Kidney epithelial cell (primary cell): ENCODE measurements around the gene OGT. TPM values are rescaled to one million over a fixed set of nuclear protein-coding genes. Genes with fewer than 3 reads are reported as not detected.

Experiments
- DNase-seq: peaks from one replicate; pipeline ENCODE4 v3.0.0-alpha.2; 2010; ENCODE audit warnings: low read depth
- H3K27me3 ChIP-seq: 2 replicates; pipeline ENCODE4 v1.6.0; 2011; ENCODE audit warnings: low read length; ENCODE audit not compliant: control insufficient read depth, insufficient read depth
- H3K36me3 ChIP-seq: 2 replicates; pipeline ENCODE4 v1.5.1; 2011; ENCODE audit warnings: low read length; ENCODE audit not compliant: control insufficient read depth, insufficient read depth
- H3K4me3 ChIP-seq: 2 replicates; pipeline ENCODE4 v1.5.1; 2011; ENCODE audit warnings: low read depth, mild to moderate bottlenecking, control low read depth, low read length
- total RNA-seq: library from RNA; depleted of rRNA; stranded (reverse); fragments of >200 nt; gene quantifications from 2 replicates; pipeline ENCODE4 v1.2.3, GENCODE V29; 2015
- TF ChIP-seq, protein P1 (sequence below): IDR thresholded peaks from 2 replicates; pipeline ENCODE4 v1.5.1; 2011; ENCODE audit warnings: mild to moderate bottlenecking, moderate library complexity, low read length, control low read depth, inconsistent platforms; ENCODE audit not compliant: insufficient read depth, poor library complexity, severe bottlenecking

The OGT gene
- total RNA-seq, 1 donor from 2014 or later = 71.7 TPM

- no peaks in the 10 kb centered on the region for H3K36me3 ChIP-seq
- TF ChIP-seq, protein P1, sequence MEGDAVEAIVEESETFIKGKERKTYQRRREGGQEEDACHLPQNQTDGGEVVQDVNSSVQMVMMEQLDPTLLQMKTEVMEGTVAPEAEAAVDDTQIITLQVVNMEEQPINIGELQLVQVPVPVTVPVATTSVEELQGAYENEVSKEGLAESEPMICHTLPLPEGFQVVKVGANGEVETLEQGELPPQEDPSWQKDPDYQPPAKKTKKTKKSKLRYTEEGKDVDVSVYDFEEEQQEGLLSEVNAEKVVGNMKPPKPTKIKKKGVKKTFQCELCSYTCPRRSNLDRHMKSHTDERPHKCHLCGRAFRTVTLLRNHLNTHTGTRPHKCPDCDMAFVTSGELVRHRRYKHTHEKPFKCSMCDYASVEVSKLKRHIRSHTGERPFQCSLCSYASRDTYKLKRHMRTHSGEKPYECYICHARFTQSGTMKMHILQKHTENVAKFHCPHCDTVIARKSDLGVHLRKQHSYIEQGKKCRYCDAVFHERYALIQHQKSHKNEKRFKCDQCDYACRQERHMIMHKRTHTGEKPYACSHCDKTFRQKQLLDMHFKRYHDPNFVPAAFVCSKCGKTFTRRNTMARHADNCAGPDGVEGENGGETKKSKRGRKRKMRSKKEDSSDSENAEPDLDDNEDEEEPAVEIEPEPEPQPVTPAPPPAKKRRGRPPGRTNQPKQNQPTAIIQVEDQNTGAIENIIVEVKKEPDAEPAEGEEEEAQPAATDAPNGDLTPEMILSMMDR = no peak
- no peak for DNase-seq
- H3K27me3 ChIP-seq = no peaks in the 10 kb centered on the region
- H3K4me3 ChIP-seq = no peak within 1 kb of the TSS
Measured at GRCh38 chrX:71618303-71618721, 85.4 kb downstream of the OGT start, which contains the start of gene CXCR3. Gene CXCR3, minus strand, starts transcription at chrX:71618511. Its CDS starts 62 bp downstream, at chrX:71618449.

- TF ChIP-seq, protein P1 = no peak
- Histone ChIP-seq H3K36me3 (no peaks in the 10 kb centered on the region), H3K4me3 (no peak overlapping the region), H3K27me3 (no peaks in the 10 kb centered on the region)
- DNase-seq = no peak
Measured at GRCh38 chrX:71618787-71619186, 85.9 kb downstream of the OGT start.

DNA sequence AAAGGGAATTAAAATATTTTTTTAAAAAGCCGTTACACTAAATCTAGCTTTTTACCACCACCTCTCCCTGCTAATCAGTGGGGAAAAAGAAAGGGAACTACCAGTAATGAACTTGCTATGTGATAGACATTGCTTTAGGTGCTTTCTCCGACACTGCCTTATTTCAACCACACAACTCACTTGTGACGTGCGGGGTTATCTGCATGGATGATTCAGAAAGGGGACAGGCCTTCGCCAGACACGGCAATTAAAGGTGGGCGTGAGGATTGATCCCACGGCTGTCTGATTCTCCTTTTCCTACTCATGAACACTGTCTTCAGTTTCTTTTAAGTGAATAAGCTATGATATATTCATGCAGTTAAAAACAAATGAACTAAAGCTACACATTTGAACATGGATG is 86.3 kb downstream of the OGT start:
- TF ChIP-seq, protein P1 = no peak
- Histone ChIP-seq H3K4me3 (no peak overlapping the region), H3K36me3 (no peaks in the 10 kb centered on the region), H3K27me3 (no peaks in the 10 kb centered on the region)
- no peak for DNase-seq

- TF ChIP-seq, protein P1 = no peak
Measured at GRCh38 chrX:71619986-71620385, 87.1 kb downstream of the OGT start.

GRCh38 chrX:71621603-71622002 is 88.7 kb downstream of the OGT start:
- Histone ChIP-seq H3K27me3 (no peaks in the 10 kb centered on the region), H3K4me3 (no peak overlapping the region), H3K36me3 (no peaks in the 10 kb centered on the region)
- TF ChIP-seq, protein P1 = no peak
- DNase-seq = no peak

More at GRCh38 chrX:71619986-71620385, 87.1 kb downstream of the OGT start:
- no peaks in the 10 kb centered on the region for H3K27me3 ChIP-seq
- DNase-seq = no peak
- H3K4me3 ChIP-seq = no peak overlapping the region
- H3K36me3 ChIP-seq = no peaks in the 10 kb centered on the region

- H3K36me3 ChIP-seq = no peaks in the 10 kb centered on the region
- TF ChIP-seq, protein P1 = no peak
- DNase-seq = no peak
- no peaks in the 10 kb centered on the region for H3K27me3 ChIP-seq
- H3K4me3 ChIP-seq = no peak overlapping the region
Measured at GRCh38 chrX:71622032-71622575, 89.2 kb downstream of the OGT start.
